T-cell (primary cell): ENCODE data around the gene C11orf52. TPM values are rescaled to one million over a fixed set of nuclear protein-coding genes. Genes with fewer than 3 reads are reported as not detected.
A peak's percentile ranks its signal among the peaks of the same experiment; 100 is the strongest.

Experiments used
- ATAC-seq, 4 experiments: fragments of 200-7000 bp in 3 of 4; fragments of 150-1000 bp in 1 of 4; cut with Tn5 transposase; replicated peaks in 1 of 4; 1 replicate in 3 of 4; 2 replicates in 1 of 4; pipeline ENCODE4 v1.10.0; 2021; ENCODE audit warnings: moderate library complexity in 3 of 4, mild to moderate bottlenecking in 2 of 4, moderate number of reproducible peaks in 1 of 4
- CTCF ChIA-PET, 2 donors: fragments of 300-600 bp; sonication (Branson Sonifier 250); formaldehyde crosslinking; loops; one replicate each; lab custom pipeline; 2022; ENCODE audit warnings: antibody characterized with exemption in 2 of 2; lab: Charles Lee
- POLR2A ChIA-PET, 2 donors: fragments of 300-600 bp; sonication (Branson Sonifier 250); formaldehyde crosslinking; loops; one replicate each; lab custom pipeline; 2022; ENCODE audit warnings: antibody characterized with exemption in 2 of 2; lab: Charles Lee
- DNase-seq, 35 experiments: peaks; one replicate each; pipeline versions ENCODE4 v3.0.0 to v3.0.0-alpha.2; 2013 to 2023
- H3K27ac ChIP-seq: one replicate; pipeline ENCODE4 v1.5.1; 2013; ENCODE audit warnings: low read length
- H3K27me3 ChIP-seq, 2 experiments: replicated peaks in 1 of 2; 1 replicate in 1 of 2; 2 replicates in 1 of 2; pipeline versions ENCODE4 v1.6.1 to v1.7.0; 2013; ENCODE audit warnings: low read length in 1 of 2, mixed read lengths in 1 of 2; ENCODE audit not compliant: control insufficient read depth in 2 of 2, insufficient read depth in 2 of 2; ENCODE audit errors: extremely low read depth in 1 of 2
- H3K36me3 ChIP-seq, 2 donors: 1 replicate in 1 of 2; 2 replicates in 1 of 2; pipeline versions ENCODE4 v1.6.1 to v1.7.0; 2013; ENCODE audit warnings: low read length in 1 of 2; ENCODE audit not compliant: control insufficient read depth in 2 of 2, insufficient read depth in 1 of 2; ENCODE audit errors: extremely low read depth in 1 of 2
- H3K4me1 ChIP-seq, 2 experiments: 1 replicate in 1 of 2; 2 replicates in 1 of 2; pipeline versions ENCODE4 v1.6.1 to v1.7.0; 2013; ENCODE audit warnings: low read length in 2 of 2, mixed read lengths in 1 of 2; ENCODE audit not compliant: insufficient read depth in 2 of 2, control insufficient read depth in 1 of 2; ENCODE audit errors: extremely low read depth in 1 of 2
- H3K4me3 ChIP-seq, 2 donors: 1 replicate in 1 of 2; 2 replicates in 1 of 2; pipeline versions ENCODE4 v1.5.1 to v1.7.0; 2013; ENCODE audit warnings: mild to moderate bottlenecking in 2 of 2, low read length in 1 of 2, moderate library complexity in 1 of 2; ENCODE audit not compliant: control insufficient read depth in 1 of 2; ENCODE audit errors: extremely low read depth in 1 of 2
- H3K9me3 ChIP-seq: 2 replicates; pipeline ENCODE4 v1.7.0; 2013
- H3K27ac Mint-ChIP-seq, 2 donors: one replicate each; pipeline ENCODE4 v1.8.0; 2020 to 2021; ENCODE audit warnings: mild to moderate bottlenecking in 2 of 2, mixed read lengths in 2 of 2
- H3K27me3 Mint-ChIP-seq, 2 donors: one replicate each; pipeline ENCODE4 v1.8.0; 2021 to 2022; ENCODE audit warnings: mixed read lengths in 2 of 2
- H3K36me3 Mint-ChIP-seq: one replicate; pipeline ENCODE4 v1.8.0; 2021; ENCODE audit warnings: mixed read lengths
- H3K4me1 Mint-ChIP-seq, 3 donors: one replicate each; pipeline ENCODE4 v1.8.0; 2020 to 2022; ENCODE audit warnings: mixed read lengths in 3 of 3, mild to moderate bottlenecking in 1 of 3
- H3K4me3 Mint-ChIP-seq, 3 donors: one replicate each; pipeline ENCODE4 v1.8.0; 2020 to 2022; ENCODE audit warnings: mild to moderate bottlenecking in 3 of 3, mixed read lengths in 3 of 3, moderate library complexity in 3 of 3
- H3K9me3 Mint-ChIP-seq, 3 donors: one replicate each; pipeline ENCODE4 v1.8.0; 2020 to 2022; ENCODE audit warnings: mixed read lengths in 3 of 3
- WGBS: methylation state at CpG from one replicate; pipeline ENCODE4 v1.1.5; 2013; ENCODE audit warnings: missing lambda C conversion rate; ENCODE audit not compliant: insufficient coverage; 5-methylcytosine and 5-hydroxymethylcytosine counted together
- total RNA-seq, 35 experiments: library from RNA in 6 of 35; stranded (reverse) in 6 of 35; fragments of 120-200 nt in 1 of 35; gene quantifications; one replicate each; pipeline versions ENCODE4 v1.2.1 to v1.2.4 and lab custom pipeline; 2013 to 2026

C11orf52 gene
- total RNA-seq, 5 donors from 2014 or later (not counting 1 experiment from before 2014, with no cell fraction given): not detected

DNA sequence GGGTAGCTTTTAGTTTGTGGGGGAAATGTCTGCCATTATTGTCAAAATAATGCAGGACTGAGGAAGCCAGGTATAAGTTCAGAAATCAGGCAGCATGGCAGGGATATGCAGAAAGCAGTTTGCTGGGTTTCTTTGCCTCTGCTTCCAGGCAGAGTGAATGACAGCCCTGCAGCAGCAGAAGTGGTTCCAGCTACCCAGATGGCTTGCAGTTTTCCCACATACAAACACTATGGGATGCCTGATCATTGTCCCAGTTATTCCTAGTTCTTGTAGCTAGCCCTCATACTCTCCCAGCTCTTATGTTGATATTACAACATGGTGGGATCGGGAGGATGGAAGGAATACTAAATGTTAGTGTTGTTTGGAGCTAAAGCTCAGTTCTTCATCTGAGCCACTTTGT lies 15.6 kb downstream of the C11orf52 start:
- Histone ChIP-seq H3K27ac (no peak overlapping the region), H3K36me3 (no peaks in the 10 kb centered on the region), H3K4me1 (peaks cover 13 to 36% of the 10 kb centered on the region in 2 experiments), H3K9me3 (no peaks in the 10 kb centered on the region), H3K4me3 (no peak overlapping the region), H3K27me3 (no peaks in the 10 kb centered on the region)
- Mint-ChIP-seq H3K27ac (no peak overlapping the region), H3K36me3 (no peaks in the 10 kb centered on the region), H3K4me1 (peaks cover 28 to 39% (median 35%) of the 10 kb centered on the region in 3 donors), H3K27me3 (no peaks in the 10 kb centered on the region), H3K9me3 (no peaks in the 10 kb centered on the region), H3K4me3 (no peak overlapping the region)
- no peak for DNase-seq
- ChIA-PET CTCF (interaction anchor here (0.9 to 1.8 kb wide), 3 partner anchors 46 to 48 kb away, joined by 3 to 9 read pairs (median 3); no protein-coding TSS in a partner anchor), POLR2A (interaction anchor here in 1 of 2 donors (0.5 kb wide), 1 partner anchor 10 kb away, joined by 3 read pairs; no protein-coding TSS in a partner anchor)
- WGBS: no CpG with 5 or more reads among the region's 1 CpG
- no peak for ATAC-seq

DNA sequence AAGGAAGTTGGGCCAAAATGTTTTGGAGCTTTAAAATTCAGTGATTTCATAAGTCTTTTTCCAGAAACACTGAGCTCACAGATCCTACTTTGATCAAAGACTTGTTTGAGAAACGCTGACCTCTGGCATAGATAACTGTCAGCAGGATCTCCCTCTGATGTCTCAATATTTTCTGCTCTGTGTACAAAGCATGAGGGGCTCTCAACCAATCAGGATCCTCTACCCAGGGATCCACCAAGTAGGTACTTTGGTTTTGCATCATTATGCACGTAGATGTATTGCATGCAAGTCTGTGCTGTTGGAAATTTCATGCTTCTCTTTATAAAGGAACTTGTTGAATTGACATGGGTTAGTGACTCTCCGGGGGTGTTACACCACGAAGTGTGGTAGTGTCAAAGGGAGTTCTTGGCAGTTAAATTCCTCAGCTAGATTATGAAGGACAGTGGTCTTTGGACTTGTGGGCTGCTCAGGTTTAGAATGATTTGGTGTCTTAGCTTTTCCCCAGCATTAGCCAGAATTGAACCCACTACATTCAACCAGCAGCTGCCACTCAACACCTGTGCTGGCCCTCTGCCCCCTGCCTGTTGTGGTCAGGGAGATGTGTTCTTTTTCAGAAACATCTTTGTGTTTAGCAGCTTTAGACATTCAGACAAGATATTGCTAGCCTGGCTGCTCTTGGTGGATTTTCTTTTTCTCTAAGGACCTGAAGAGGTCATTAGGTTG lies 16.8 kb downstream of the C11orf52 start:
- no CpG with 5 or more reads among the region's 4 CpGs for WGBS
- DNase-seq (no peak), ATAC-seq (no peak)
- ChIA-PET CTCF (interaction anchor here (0.9 to 3.0 kb wide), 3 partner anchors 8 to 46 kb away, joined by 3 to 9 read pairs (median 4); no protein-coding TSS in a partner anchor), POLR2A (interaction anchor here (0.5 to 1.4 kb wide), 3 partner anchors 8 to 60 kb away, joined by 3 read pairs; no protein-coding TSS in a partner anchor)
- no peaks in the 10 kb centered on the region for H3K36me3 ChIP-seq
- Mint-ChIP-seq H3K36me3 (no peaks in the 10 kb centered on the region), H3K4me1 (peaks cover 29 to 41% (median 35%) of the 10 kb centered on the region in 3 donors), H3K27ac (no peak overlapping the region), H3K9me3 (no peaks in the 10 kb centered on the region), H3K27me3 (no peaks in the 10 kb centered on the region), H3K4me3 (peak overlapping the region in 1 of 3 donors; percentile 31)
- no peak overlapping the region for H3K27ac ChIP-seq
- peaks cover 13 to 36% of the 10 kb centered on the region in 2 experiments for H3K4me1 ChIP-seq
- no peak overlapping the region for H3K4me3 ChIP-seq
- H3K27me3 ChIP-seq: no peaks in the 10 kb centered on the region
- no peaks in the 10 kb centered on the region for H3K9me3 ChIP-seq

DNA sequence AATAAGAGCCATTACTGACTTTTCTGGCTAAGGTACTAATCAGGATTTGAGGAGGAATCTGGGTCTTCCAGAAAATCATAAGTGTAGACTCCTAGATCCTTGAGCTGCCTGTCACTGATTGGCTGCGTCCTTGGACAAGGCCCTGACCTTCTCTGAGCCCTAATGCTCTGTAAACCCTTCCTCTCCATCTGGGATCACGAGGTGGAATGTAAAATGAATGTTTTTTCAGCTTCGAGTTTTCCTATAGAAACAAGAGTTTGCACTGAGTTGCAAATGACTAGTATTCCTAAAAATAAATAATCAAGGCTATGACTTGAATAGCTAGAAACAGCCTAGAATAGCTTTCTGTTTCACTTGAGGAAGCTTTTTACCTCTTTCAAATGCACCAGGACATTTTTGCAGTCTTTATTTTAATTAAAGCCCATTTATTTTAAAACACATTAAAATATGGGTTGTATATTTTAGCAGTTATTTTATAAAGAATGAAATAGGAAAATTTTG lies 17.4 kb downstream of the C11orf52 start:
- no peak overlapping the region for H3K27ac Mint-ChIP-seq

DNA sequence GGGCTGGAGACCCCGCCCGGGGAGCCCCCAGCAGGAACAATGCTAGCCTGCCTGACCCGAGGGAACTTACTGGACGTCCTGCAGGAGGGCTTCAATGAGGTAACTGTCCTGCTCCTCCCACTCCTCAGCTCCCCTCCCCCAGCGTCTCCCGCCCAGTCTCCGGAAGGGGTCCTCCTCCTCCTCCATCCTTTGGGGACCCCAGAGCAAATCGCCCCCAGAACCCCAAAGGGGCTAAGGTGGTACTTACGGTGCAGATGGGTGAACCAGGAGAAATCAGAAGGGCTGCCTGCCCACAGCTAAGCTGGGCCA lies 18.7 kb downstream of the C11orf52 start:
- 10% methylated on average over 2 of the region's 9 CpGs for WGBS
- Mint-ChIP-seq H3K9me3 (no peaks in the 10 kb centered on the region), H3K4me3 (peak overlapping the region; percentile 54 to 93 (median 81)), H3K4me1 (peaks cover 29 to 41% (median 33%) of the 10 kb centered on the region in 3 donors), H3K36me3 (no peaks in the 10 kb centered on the region), H3K27ac (peak overlapping the region; percentile 71 to 90), H3K27me3 (no peaks in the 10 kb centered on the region)
- Histone ChIP-seq H3K36me3 (no peaks in the 10 kb centered on the region), H3K4me3 (peak overlapping the region; percentile 64 to 78), H3K4me1 (peaks cover 13 to 29% of the 10 kb centered on the region in 2 experiments), H3K27me3 (no peaks in the 10 kb centered on the region), H3K27ac (peak overlapping the region; percentile 26), H3K9me3 (no peaks in the 10 kb centered on the region)
- DNase-seq (peak in 1 of 35 experiments; percentile 10), ATAC-seq (peak in 2 of 4 experiments; percentile 3 to 5)
- POLR2A ChIA-PET: interaction anchor here (0.6 to 0.8 kb wide), 3 partner anchors 42 to 354 kb away, joined by 3 to 16 read pairs (median 4); no protein-coding TSS in a partner anchor
- CTCF ChIA-PET: interaction anchor here (0.5 to 3.0 kb wide), 4 partner anchors 44 to 655 kb away, joined by 3 to 9 read pairs (median 4); no protein-coding TSS in a partner anchor

More for the DNA sequence above, 17.4 kb downstream of the C11orf52 start:
- Mint-ChIP-seq H3K9me3 (no peaks in the 10 kb centered on the region), H3K4me3 (peak overlapping the region; percentile 77 to 93 (median 81)), H3K36me3 (no peaks in the 10 kb centered on the region), H3K27me3 (no peaks in the 10 kb centered on the region), H3K4me1 (peaks cover 29 to 41% (median 35%) of the 10 kb centered on the region in 3 donors)
- Histone ChIP-seq H3K27ac (no peak overlapping the region), H3K4me3 (peak overlapping the region in 1 of 2 donors; percentile 78), H3K36me3 (no peaks in the 10 kb centered on the region), H3K4me1 (peaks cover 13 to 36% of the 10 kb centered on the region in 2 experiments), H3K27me3 (no peaks in the 10 kb centered on the region), H3K9me3 (no peaks in the 10 kb centered on the region)
- DNase-seq (no peak), ATAC-seq (no peak)
- WGBS: no CpG with 5 or more reads among the region's 3 CpGs
- ChIA-PET POLR2A (interaction anchor here (0.5 to 1.4 kb wide), 5 partner anchors 9 to 60 kb away, joined by 3 read pairs; no protein-coding TSS in a partner anchor), CTCF (interaction anchor here (0.6 to 3.0 kb wide), 6 partner anchors 9 to 358 kb away, joined by 3 to 9 read pairs (median 4); no protein-coding TSS in a partner anchor)

DNA sequence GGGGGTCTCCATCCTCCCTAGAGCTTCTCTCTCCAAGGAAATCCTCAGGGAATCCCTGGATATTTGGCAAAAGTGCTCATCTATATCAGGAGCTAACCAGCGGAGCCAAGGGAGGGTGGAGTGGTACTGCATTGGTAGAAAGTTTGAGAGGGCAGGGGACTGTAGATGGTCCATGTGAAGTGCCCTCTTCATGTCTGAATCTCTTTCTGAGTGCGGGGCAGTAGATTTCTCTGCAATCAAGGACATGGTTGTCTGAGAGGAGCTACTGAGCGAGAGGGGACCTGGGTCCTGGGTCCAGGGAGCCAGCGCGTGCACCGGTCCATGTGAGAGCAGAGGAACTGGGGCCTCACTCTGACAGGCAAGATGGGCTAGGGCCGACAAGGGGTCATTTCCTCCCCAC lies 19.1 kb downstream of the C11orf52 start:
- DNase-seq: no peak
- peaks cover 29 to 37% (median 30%) of the 10 kb centered on the region in 3 donors for H3K4me1 Mint-ChIP-seq
- WGBS: 66% methylated on average over 7 of the region's 7 CpGs
- no peaks in the 10 kb centered on the region for H3K36me3 Mint-ChIP-seq
- peak overlapping the region; percentile 71 to 90 for H3K27ac Mint-ChIP-seq
- CTCF ChIA-PET: interaction anchor here (0.5 to 3.0 kb wide), 5 partner anchors 8 to 655 kb away, joined by 3 to 13 read pairs (median 5); no protein-coding TSS in a partner anchor
- H3K27me3 Mint-ChIP-seq: no peaks in the 10 kb centered on the region
- no peak for ATAC-seq
- Histone ChIP-seq H3K27me3 (no peaks in the 10 kb centered on the region), H3K4me3 (peak overlapping the region in 1 of 2 donors; percentile 64), H3K4me1 (peaks cover 13 to 28% of the 10 kb centered on the region in 2 experiments), H3K9me3 (no peaks in the 10 kb centered on the region), H3K27ac (peak overlapping the region; percentile 26), H3K36me3 (no peaks in the 10 kb centered on the region)
- peak overlapping the region; percentile 54 to 93 (median 81) for H3K4me3 Mint-ChIP-seq
- POLR2A ChIA-PET: interaction anchor here (0.6 to 0.8 kb wide), 3 partner anchors 18 to 354 kb away, joined by 4 to 16 read pairs (median 4); no protein-coding TSS in a partner anchor
- no peaks in the 10 kb centered on the region for H3K9me3 Mint-ChIP-seq

DNA sequence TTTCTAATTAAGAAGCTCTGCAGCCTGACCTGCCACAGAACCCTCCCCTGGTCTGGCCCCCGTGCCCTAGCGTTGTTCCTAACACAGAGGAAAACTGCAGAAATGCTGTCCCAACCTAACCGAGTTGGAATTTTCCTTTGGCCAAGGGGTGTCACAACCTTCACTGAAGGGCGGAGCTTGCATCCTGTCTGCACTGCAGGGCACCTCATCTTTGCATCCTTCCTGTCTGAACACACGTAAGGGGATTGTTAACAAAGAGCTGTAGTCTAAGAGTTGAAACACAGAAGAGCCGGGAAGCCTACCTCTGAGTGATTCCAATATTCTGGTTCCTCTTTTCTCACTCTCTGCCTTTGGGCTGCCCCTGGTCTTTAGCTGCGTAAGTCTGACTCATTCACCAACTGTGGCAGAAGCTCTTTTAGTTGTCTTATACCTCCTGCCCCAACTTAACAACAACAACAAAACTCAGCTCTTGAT lies 20.0 kb downstream of the C11orf52 start:
- peak; percentile 56 to 81 (median 66) for ATAC-seq
- no peaks in the 10 kb centered on the region for H3K36me3 ChIP-seq
- H3K27ac Mint-ChIP-seq: peak overlapping the region; percentile 71 to 90
- CTCF ChIA-PET: interaction anchor here (0.6 to 2.0 kb wide), 6 partner anchors 9 to 341 kb away, joined by 3 to 13 read pairs (median 4); no protein-coding TSS in a partner anchor
- H3K27me3 ChIP-seq: no peaks in the 10 kb centered on the region
- no peak overlapping the region for H3K4me3 ChIP-seq
- DNase-seq: peak in 10 of 35 experiments; percentile 4 to 51 (median 18)
- peak overlapping the region; percentile 54 to 93 (median 81) for H3K4me3 Mint-ChIP-seq
- H3K4me1 Mint-ChIP-seq: peaks cover 30 to 37% (median 31%) of the 10 kb centered on the region in 3 donors
- POLR2A ChIA-PET: interaction anchor here (0.7 to 1.7 kb wide), 2 partner anchors 12 kb away, joined by 4 to 7 read pairs; no protein-coding TSS in a partner anchor
- no peaks in the 10 kb centered on the region for H3K27me3 Mint-ChIP-seq
- H3K4me1 ChIP-seq: peaks cover 13 to 28% of the 10 kb centered on the region in 2 experiments
- peak overlapping the region; percentile 54 for H3K27ac ChIP-seq
- H3K9me3 Mint-ChIP-seq: no peaks in the 10 kb centered on the region
- 7% methylated on average over 6 of the region's 7 CpGs for WGBS
- H3K36me3 Mint-ChIP-seq: no peaks in the 10 kb centered on the region
- no peaks in the 10 kb centered on the region for H3K9me3 ChIP-seq
